Endometrial microvascular endothelial cells (primary cell): ENCODE results near the gene GPR132. TPM values are rescaled to one million over a fixed set of nuclear protein-coding genes. Genes with fewer than 3 reads are reported as not detected.
"Not testable (repeated sequence)": the region's sequence is repeated elsewhere in the genome, so short reads cannot be mapped to it uniquely, and the experiment has no call there.

ENCODE experiments used
- in situ Hi-C: cut with HindIII; loops from 2 replicates; pipeline ENCODE4 v1.10.0; 2017; ENCODE audit warnings: low sequenced_read_pairs, low pct_unique_long_range_greater_than_20kb; ENCODE audit errors: inconsistent ontology term
- total RNA-seq: library from RNA; depleted of rRNA; stranded (reverse); fragments of >200 nt; gene quantifications from one replicate; pipeline ENCODE4 v1.2.3, GENCODE V29; 2015; ENCODE audit errors: inconsistent ontology term

The GPR132 gene
- total RNA-seq, 1 donor from 2014 or later, result not detected

GRCh38 chr14:105030836-105031396, 34.3 kb downstream of the GPR132 start:
- in situ Hi-C loops, result no loop called here

GRCh38 chr14:105030194-105030593, 35.0 kb downstream of the GPR132 start:
- in situ Hi-C loops, result no loop called here

- in situ Hi-C loops, result no loop called here
These were observed 35.8 kb downstream of the GPR132 start for GRCh38 chr14:105029402-105029801.

GRCh38 chr14:105028251-105028927, 36.8 kb downstream of the GPR132 start:
- in situ Hi-C loops, result no loop called here

GRCh38 chr14:105027718-105028117, 37.5 kb downstream of the GPR132 start:
- in situ Hi-C loops, result not testable (repeated sequence)

GRCh38 chr14:105026802-105027563, 38.2 kb downstream of the GPR132 start:
- in situ Hi-C loops, result no loop called here

GRCh38 chr14:105026033-105026785, 39.0 kb downstream of the GPR132 start:
- in situ Hi-C loops, result no loop called here

- in situ Hi-C loops, result no loop called here
These were observed 39.8 kb downstream of the GPR132 start for GRCh38 chr14:105025429-105025828.

GRCh38 chr14:105023791-105024480, 41.3 kb downstream of the GPR132 start:
- in situ Hi-C loops, result no loop called here

GRCh38 chr14:105023144-105023543, 42.1 kb downstream of the GPR132 start:
- in situ Hi-C loops, result no loop called here

GRCh38 chr14:105022276-105022670, 43.0 kb downstream of the GPR132 start:
- in situ Hi-C loops, result no loop called here

GRCh38 chr14:105021656-105022275, 43.5 kb downstream of the GPR132 start:
- in situ Hi-C loops, result no loop called here

GRCh38 chr14:105020815-105021655, 44.2 kb downstream of the GPR132 start, which contains the start of gene CDCA4:
Gene CDCA4, minus strand, starts transcription at chr14:105021083. Its CDS starts 9,154 bp downstream, at chr14:105011929.
- in situ Hi-C loops, result no loop called here

- in situ Hi-C loops, result no loop called here
These were observed 45.1 kb downstream of the GPR132 start for GRCh38 chr14:105019861-105020814.

- in situ Hi-C loops, result no loop called here
These were observed 46.8 kb downstream of the GPR132 start for GRCh38 chr14:105018414-105018813.

GRCh38 chr14:105015905-105016304, 49.3 kb downstream of the GPR132 start:
- in situ Hi-C loops, result no loop called here
